GM18909 (cell line): ENCODE results near the gene ARFGAP2.

Source experiments
- ATAC-seq: cut with Tn5 transposase; IDR thresholded peaks from one replicate; pipeline ENCODE4 v1.9.1; 2021; ENCODE audit warnings: mild to moderate bottlenecking; ENCODE audit not compliant: unreplicated experiment, poor library complexity

Gene ARFGAP2

DNA sequence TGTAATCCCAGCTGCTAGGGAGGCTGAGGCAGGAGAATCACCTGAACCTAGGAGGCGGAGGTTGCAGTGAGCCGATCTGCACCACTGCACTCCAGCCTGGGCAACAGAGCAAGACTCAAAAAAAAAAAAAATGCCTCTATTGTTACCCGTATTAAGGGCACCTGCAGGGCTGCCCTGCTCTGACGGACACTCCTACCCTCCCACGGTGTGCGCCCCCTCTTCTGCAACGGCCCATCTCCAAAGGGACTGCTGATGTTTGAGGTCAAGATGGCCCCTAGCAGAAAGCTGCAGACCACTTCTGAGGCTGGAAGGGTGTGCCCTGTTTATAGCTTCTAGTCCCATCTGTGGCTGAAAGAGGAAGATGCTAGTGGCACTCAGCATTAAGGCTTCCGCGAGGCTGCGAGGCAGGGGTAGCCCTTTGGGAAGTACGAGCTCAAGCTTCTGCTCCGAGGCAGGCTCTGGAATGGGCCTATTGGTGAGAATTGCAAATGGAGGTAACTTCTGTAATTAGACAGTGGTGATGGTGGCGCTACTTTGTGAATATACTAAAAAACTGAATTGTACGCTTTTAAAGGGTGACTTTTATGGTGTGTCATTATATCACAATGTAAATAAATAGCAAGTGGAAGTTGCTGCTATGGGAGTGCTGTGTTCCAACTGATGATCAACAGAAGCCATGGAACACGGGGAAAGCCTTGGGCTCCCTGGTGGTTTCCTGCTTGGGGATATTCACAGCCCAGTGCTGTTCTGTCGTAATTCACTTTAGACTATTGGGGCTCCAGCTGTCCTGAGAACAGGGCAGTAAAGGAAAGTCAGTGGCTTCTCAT is 24.3 kb downstream of the ARFGAP2 start:
- ATAC-seq: no peak

DNA sequence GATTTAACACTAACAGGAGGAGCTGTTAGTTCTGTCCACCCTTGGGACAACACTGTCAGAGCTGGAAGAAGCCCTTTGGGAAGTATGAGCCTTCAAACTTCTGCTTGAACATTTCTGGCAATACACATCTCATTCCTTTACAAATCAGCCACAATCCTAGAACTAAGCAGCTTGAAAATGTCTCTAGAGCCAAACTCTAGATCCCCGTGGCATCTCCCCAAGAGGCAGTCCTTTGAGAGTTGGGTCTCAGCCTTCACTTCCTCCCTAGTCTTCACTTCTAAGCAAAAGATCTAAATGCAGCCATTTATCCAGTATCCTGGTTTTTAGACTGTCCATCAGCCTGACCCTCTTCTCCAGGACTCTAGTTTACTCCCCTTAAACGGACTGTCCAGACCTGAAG is 26.9 kb downstream of the ARFGAP2 start:
- no peak for ATAC-seq

DNA sequence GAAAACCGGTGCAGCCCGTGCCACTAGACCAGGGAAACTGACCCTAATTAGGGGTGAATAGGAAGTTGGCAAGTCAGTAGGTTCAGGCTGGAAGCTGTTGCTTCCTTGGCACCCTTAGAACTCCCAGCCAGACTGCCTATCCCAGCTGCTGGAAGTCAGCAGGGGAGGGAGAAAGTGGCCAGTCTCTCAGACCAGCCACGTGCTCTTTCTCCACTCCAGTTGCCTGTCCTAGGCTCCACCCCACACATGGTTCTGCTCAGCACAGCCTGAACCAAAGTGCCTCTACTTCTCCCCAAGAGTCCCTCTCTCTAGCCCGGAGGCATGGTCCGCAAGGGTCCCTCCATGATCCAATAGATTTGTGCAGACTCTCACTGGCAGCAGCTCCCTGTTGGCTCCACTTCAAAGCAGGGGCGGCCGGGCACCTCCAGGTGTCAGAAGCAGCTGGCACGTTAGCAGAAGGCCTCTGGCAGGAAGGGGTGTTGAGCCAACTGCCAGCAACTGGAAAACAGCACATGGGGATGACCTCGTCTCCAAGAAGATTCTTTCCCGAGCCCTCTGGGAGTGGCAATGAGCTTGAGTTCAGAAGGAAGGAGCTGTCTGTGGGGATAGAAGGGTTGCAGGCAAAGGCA is 27.7 kb downstream of the ARFGAP2 start:
- ATAC-seq: no peak

DNA sequence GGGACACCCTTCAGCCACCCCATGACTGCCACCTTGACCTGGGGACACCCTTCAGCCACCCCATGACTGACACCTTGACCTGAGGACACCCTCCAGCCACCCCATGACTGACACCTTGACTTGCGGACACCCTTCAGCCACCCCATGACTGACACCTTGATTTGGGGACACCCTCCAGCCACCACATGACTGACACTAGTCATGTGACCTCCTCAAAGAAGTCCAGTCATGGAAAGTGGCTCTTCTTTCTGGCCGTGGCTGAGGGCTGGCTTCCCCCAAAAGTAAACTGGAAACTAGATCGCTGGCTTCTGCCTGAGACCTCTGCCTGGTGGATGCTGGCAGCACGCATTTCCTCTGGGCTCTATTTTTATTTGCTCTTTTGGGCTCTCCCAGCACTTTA is 28.4 kb downstream of the ARFGAP2 start:
- ATAC-seq: no peak

DNA sequence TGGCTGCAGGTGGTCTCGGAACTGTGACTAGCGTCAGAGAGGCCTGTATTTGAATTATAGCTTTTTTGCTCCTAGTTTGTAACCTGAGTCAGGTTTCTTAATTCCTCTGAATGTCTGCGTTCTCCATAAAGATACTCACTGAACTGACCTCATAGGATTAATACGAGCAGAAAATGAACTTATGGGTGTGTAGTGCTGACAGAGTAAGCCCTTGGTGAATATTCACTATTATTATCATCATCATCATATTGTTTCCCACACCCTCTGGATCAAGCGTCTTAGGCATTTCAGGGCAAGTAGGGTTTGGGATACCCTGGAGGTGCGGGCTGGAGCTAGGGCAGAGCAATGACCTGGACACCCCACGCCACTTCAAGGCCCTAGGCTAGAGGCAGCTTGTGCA is 29.0 kb downstream of the ARFGAP2 start:
- ATAC-seq: no peak

DNA sequence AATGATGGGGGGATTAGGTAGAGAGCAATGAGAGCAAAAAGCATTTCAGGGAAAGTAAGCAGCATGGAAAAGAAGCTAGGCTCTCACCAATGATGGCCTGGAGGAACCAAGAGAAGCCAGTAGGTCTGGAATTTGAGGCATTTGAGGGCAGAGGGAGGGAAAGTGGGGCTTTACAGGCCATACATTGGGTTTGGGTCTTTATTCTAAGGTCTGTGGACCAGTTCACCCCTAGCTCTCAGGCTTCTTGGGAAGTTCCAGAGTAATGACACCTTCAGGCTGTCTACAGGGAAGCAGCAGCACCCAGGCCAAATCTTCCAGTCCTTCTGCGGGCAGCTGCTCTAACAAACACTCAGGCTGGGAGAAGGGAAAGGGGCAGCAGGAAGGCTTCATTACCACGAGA is 29.4 kb downstream of the ARFGAP2 start:
- no peak for ATAC-seq

DNA sequence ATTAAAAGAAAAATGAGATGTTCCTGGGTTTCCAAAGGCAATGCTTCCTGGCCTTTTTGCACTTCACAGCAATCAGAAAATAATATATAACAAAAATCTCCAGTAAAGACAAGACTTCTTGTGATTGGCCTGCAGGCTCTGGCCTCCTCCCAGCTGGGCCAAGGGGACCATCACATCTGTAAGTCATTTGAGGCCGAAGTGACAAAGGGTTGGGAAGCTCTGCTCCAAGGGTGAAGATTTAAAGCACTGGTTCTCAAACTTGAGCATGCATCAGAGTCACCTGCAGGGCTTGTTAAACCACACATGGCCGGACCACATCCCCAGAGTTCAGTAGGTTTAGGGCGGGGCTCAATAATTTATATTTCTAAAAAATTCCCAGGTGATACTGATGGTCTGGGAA is 32.1 kb downstream of the ARFGAP2 start:
- no peak for ATAC-seq

DNA sequence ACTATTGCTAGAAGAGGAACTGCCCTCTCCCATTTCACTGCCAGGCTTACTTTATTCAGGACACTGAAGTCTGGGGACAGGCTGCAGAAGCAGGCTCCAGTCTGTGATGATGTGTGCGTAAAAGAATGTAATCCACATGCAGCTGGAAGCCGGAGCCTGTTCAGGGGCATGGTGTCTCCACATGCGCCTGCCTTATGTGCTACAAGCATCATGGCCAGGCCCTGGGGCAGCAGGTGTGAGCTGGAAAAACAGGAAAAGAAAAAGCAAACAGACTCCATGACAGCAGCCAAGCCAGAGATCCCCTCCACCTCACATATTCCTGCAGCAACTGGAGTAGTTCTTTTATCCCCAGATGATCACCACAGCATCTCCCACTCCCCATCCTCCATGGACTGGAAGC is 33.4 kb downstream of the ARFGAP2 start:
- no peak for ATAC-seq

DNA sequence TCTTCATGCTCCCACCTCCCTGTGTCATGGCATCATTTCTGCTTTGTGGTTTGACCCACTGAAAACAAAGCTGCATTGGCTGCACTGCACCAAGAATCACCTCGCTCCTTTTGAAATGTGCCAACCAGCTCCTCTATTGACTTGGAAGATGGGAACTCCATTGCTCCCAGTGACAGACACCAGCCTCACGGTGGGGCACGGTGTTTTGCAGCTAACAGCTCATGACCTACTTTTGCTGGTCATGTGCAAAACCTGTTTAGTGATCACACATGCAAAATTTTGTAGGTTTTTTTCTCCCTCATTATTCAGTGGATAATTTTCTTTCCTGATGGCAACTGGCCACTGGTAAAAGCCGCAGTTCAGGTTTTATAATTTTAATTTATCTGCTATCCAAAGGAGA is 36.8 kb downstream of the ARFGAP2 start:
- ATAC-seq: no peak

DNA sequence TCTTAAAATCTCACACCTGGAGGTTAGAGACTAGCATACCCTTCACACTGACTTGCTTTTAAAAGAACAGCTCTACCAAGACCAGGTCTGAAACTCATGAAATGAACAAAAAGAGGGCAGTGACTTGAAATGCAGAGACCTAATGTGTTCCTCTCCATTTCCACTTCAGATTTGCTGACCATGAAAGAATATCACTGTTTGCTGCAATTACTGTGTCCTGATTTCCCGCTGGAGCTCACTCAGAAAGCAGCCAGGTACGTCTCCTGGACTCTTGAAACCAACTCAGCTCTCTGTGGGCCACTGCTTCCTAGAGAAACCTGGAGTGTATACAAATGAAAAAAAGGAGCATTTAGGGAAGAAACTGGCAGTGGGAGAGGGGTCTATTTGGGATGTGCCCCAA is 39.2 kb downstream of the ARFGAP2 start:
- no peak for ATAC-seq

DNA sequence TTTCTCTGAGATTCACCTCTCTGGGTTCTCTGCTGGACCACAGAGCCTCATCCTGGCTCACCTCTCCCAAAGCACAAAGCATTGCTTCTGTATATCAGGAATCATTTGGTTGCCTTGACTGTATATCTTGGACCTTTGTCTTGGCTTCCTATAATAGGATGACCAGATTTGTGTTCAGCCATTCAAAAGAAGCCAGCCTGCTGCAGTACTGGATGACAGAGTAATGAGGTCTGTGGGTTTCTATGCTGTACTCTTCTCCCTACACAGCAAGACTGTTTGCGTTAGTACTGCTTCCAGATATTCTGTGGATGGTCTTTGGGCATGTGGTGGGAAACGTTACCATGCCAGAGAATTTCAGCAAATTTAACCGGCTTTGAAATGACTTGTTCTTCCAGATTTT is 39.8 kb downstream of the ARFGAP2 start:
- ATAC-seq: no peak

DNA sequence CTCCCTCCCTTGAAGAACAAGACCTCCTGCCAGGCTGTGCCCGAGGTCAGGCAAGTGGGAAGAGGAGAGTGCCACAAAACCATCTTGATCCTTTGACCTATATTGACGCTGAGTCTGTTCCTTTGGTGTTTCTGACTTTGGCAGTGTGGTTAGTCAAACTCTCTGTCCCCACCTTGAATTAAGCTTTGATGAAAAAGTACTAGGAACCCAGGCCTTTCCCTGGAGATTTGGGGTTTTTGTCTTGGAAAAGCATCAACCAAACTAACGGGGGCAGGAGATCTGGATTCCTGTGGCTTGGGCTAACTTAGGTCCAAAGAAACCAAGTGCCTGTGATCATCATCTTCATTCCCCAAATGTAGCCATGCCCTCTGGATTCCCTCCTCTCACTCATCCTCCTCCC is 40.4 kb downstream of the ARFGAP2 start:
- no peak for ATAC-seq

DNA sequence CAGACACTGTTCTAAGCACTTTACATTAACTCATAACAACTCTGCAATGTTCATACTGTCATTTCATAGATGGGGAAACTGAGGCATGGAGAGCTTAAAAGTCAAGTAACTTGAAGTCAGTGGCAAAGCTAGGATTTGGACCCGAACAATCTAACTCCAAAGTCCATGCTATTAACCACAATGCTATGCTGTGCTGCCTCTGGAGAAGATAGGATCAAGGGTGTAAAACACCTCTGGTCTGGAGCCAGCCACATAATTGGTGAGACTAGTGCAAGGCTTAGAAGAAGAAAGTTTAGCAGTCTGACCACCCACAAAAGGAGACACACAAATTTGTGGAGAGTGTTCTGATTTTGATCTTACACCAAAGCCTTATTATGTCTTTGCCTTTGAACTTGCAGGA is 43.7 kb downstream of the ARFGAP2 start:
- no peak for ATAC-seq

DNA sequence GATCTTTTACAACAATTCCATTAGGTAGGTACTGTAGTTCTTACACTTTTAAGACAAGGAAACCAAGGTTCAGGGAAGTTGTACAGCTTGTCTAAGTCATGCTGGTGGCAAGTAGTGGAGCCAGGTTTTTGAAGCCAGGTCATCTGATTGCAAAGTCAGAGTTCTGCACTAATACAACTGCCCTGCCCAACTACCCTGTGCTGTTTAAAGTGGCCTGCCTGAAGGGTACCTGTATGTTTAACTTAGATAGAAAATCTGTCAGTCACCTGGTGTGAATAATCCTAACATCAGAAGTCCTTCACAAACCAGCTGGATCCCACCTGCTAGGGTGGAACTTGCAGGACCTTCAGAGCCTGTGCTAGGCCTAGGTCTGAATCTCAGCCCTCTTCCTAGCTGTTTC is 44.2 kb downstream of the ARFGAP2 start:
- no peak for ATAC-seq

DNA sequence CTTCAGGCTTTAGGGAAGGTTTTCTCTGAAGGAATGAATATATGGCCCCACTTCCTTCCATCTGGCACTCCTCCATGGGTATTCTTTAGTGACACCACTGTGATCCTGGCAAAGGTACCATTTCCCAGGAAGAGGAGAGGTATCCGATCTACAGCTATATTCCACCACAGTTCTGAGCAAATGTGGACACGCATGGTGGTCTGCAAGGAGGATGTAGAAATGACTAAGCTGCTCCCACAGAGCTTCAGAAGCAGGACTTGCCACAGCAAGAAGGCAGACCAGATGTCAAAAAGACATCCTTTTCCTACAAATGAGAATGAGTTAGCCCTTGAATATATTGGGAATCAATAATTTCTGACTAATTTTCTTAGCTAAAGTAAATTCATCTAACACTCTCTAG is 45.5 kb downstream of the ARFGAP2 start:
- no peak for ATAC-seq

DNA sequence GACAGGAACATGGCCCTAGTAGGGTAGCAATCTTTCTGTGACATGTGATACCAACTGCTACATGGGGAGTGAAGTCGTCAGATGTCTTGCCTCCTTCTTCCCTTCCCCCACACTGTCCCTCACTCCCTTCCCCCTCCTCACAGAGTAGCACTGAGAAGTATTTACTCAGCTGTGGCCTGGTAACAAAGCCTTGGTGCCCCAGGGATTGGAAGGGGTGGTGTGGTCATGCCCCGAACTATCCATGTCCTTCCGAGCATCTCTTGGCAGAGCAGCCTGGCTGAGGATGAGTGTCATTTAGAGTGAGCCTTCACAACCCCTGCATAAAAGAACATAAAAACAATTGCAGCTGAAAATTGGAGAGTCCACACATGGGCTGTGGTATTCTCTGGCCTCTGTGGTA is 46.1 kb downstream of the ARFGAP2 start:
- ATAC-seq: no peak

DNA sequence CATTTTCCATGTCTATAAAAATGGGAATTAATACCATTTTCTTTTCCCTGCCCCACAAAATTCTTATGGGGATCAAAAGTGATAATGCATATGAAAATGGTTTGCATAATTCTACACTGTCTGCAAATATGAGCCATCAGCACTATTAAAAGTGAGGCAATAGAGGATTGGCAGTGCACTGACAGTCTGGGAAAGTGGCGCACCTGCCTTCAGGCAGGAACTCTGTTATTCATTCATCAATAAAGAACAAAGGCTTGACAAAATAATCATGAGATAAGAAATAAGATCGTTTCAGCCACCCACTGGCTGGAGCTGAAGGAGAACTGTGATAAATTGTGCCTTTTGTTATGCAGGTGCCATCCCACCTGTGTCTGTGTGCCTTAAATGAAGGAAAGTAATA is 49.5 kb downstream of the ARFGAP2 start:
- no peak for ATAC-seq

DNA sequence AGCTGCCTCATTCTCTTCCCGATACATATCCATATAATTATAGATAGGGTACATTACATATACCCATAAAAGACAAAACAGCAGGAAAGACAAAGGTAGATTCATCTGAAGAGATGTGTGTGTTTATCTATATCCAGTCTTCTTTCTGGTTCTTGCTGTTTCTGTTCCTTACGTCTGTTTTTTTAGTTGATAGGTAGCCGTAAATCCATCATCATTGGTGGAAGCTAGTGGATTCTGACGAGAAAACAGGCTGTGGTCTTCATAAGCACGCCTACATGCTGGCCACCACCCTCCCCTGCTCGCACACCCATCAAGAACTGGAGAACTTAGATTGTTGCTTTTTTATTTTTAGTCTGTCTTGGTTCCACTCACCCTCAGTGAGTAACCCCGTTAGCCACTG is 51.6 kb downstream of the ARFGAP2 start:
- no peak for ATAC-seq

DNA sequence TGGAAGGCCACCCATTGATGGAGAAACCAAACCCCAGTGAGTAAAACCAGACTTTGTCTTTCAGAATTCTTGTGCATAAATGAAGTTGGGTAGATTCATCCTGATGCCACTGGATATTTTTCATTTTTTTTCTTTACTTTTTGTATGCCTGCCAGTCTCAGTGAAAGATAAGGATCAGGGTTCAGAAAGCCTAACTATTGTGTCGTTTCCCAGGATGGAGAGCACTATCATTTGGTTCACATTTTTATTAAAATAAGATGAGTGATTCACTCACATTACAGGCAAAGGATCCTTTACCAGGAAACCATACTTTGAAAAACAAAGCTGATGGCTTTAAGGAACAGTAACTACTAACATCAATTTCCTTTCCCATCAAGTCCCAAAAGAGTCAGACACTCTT is 52.0 kb downstream of the ARFGAP2 start:
- no peak for ATAC-seq

DNA sequence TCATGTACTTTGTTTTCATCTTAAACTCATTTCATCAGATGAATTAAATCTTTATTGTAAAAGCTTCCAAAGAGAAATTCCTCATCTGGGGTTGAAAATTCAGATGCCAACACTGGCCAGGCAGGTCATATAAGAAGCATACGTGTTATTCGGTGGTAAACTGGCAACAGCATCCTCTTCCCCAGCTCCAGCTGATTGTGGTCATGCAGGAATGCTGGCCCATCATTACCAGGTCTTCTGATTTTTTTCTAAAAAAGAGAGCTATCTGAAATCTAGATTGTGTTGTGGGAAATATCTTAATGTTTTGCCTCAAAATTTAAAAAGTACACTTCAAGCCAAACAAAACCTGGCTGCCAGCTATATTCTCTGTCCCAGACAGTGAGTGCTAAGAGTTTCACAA is 53.6 kb downstream of the ARFGAP2 start:
- no peak for ATAC-seq

DNA sequence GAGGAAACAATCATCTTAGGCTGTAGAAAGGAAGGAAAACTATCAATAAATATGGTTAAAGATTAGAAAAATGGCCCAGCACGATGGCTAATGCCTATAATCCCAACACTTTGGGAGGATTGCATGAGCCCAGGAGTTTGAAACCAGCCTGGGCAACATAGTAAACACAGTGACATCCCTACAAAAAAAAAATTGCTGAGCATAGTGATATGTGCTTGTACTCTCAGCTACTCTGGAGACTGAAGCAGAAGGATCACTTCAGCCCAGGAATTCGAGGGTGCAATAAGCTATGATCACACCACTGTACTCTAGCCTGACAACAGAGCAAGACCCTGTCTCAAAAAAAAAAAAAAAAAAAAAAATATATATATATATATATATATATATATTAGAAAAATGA is 54.9 kb downstream of the ARFGAP2 start:
- no peak for ATAC-seq

DNA sequence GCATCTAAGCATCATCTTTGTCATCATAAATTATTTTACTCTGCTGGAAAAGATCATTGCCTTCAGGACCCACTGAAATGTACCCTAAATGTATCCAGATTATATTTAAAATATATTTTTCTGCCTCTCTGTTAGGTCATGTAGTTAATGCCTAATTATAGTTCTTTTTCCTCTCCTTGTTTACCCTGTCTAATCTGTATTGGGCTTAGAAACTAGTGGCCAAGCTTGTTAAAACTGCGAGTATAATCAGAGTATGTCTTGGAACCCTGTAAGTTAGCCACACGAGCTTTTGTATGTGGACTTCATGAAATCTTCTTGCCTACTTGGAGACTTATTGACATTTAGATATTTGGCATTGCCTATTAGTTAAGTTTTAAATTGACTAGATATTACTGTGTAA is 55.6 kb downstream of the ARFGAP2 start:
- ATAC-seq: no peak
